Smooth muscle cell (in vitro differentiated cells): ENCODE results near the gene NEURL3. TPM values are rescaled to one million over a fixed set of nuclear protein-coding genes. Genes with fewer than 3 reads are reported as not detected.

Experiments
- DNase-seq: peaks from one replicate; lab custom pipeline; 2025; ENCODE audit not compliant: unreplicated experiment; lab: John Stamatoyannopoulos, UW
- H2AFZ ChIP-seq: fragments of 200-600 bp; sonication (generic); 2 replicates; pipeline ENCODE4 v1.6.0; 2016; ENCODE audit warnings: antibody characterized with exemption, low read depth, mild to moderate bottlenecking
- H3F3A ChIP-seq: fragments of 200-600 bp; sonication (generic); 2 replicates; pipeline ENCODE4 v1.6.0; 2017; ENCODE audit warnings: antibody characterized with exemption, low read depth
- H3K27ac ChIP-seq: fragments of 200-600 bp; sonication (generic); 2 replicates; pipeline ENCODE4 v1.5.1; 2016; ENCODE audit warnings: low read depth, mild to moderate bottlenecking
- H3K27me3 ChIP-seq: fragments of 200-600 bp; sonication (generic); 2 replicates; pipeline ENCODE4 v1.6.1; 2016; ENCODE audit warnings: low read depth, mild to moderate bottlenecking
- H3K36me3 ChIP-seq: fragments of 200-600 bp; sonication (generic); 2 replicates; pipeline ENCODE4 v1.5.1; 2016; ENCODE audit warnings: low read depth
- H3K4me1 ChIP-seq: fragments of 200-600 bp; sonication (generic); 2 replicates; pipeline ENCODE4 v1.5.1; 2016; ENCODE audit warnings: low read depth
- H3K4me2 ChIP-seq: fragments of 200-600 bp; sonication (generic); 2 replicates; pipeline ENCODE4 v1.6.0; 2016; ENCODE audit warnings: mild to moderate bottlenecking
- H3K4me3 ChIP-seq: fragments of 200-600 bp; sonication (generic); 2 replicates; pipeline ENCODE4 v1.5.1; 2016; ENCODE audit warnings: mild to moderate bottlenecking
- H3K79me2 ChIP-seq: fragments of 200-600 bp; sonication (generic); 2 replicates; pipeline ENCODE4 v1.6.0; 2016; ENCODE audit warnings: low read depth, mild to moderate bottlenecking
- H3K9ac ChIP-seq: fragments of 200-600 bp; sonication (generic); 2 replicates; pipeline ENCODE4 v1.6.0; 2016; ENCODE audit warnings: low read depth
- H3K9me3 ChIP-seq: fragments of 200-600 bp; sonication (generic); replicated peaks from 2 replicates; pipeline ENCODE4 v1.5.1; 2016; ENCODE audit warnings: low read depth
- H4K20me1 ChIP-seq: fragments of 200-600 bp; sonication (generic); 2 replicates; pipeline ENCODE4 v1.6.0; 2016; ENCODE audit warnings: low read depth
- CTCF ChIP-seq: fragments of 200-600 bp; sonication (generic); IDR thresholded peaks from 2 replicates; pipeline ENCODE4 v1.5.1; 2017; ENCODE audit warnings: borderline replicate concordance, mild to moderate bottlenecking, antibody characterized with exemption; ENCODE audit not compliant: insufficient read depth, poor library complexity, severe bottlenecking
- WGBS: methylation state at CpG from one replicate; pipeline ENCODE4 v1.1.7; 2016; ENCODE audit warnings: low lambda C conversion rate; 5-methylcytosine and 5-hydroxymethylcytosine counted together
- polyA plus RNA-seq: library from polyadenylated mRNA; unstranded; fragments of >200 nt; fragmentation: Nextera tagmentation; extraction: Ambion mirVana; gene quantifications from 2 replicates; pipeline ENCODE4 v1.2.1, GENCODE V29; 2016
- total RNA-seq: library from RNA; depleted of rRNA; stranded (reverse); fragments of >200 nt; gene quantifications from 2 replicates; pipeline ENCODE4 v1.2.3, GENCODE V29; 2014

Gene NEURL3
- total and polyA plus RNA-seq, 2 experiments from 2014 or later = 0.21 TPM; not detected in 1

- no peak for DNase-seq
- Histone ChIP-seq H3K4me1 (no peaks in the 10 kb centered on the region), H3K4me2 (no peak overlapping the region), H3K27me3 (peaks cover 4% of the 10 kb centered on the region), H3K4me3 (no peak overlapping the region), H3K9ac (no peak overlapping the region), H3F3A (no peaks in the 10 kb centered on the region), H4K20me1 (no peaks in the 10 kb centered on the region), H3K79me2 (no peaks in the 10 kb centered on the region), H3K9me3 (peaks cover 7% of the 10 kb centered on the region), H3K27ac (no peak overlapping the region), H3K36me3 (no peaks in the 10 kb centered on the region), H2AFZ (no peak overlapping the region)
- no peak for TF ChIP-seq CTCF
- WGBS = 78% methylated on average over 4 of the region's 4 CpGs
These were observed 15.1 kb upstream of the NEURL3 start for GRCh38 chr2:96520231-96520630.

GRCh38 chr2:96517079-96517478 is 11.9 kb upstream of the NEURL3 start:
- H4K20me1 ChIP-seq = no peaks in the 10 kb centered on the region
- WGBS = 62% methylated on average over 1 of the region's 1 CpG
- H3K9ac ChIP-seq = no peak overlapping the region
- H3K4me1 ChIP-seq = no peaks in the 10 kb centered on the region
- DNase-seq = no peak
- no peaks in the 10 kb centered on the region for H3F3A ChIP-seq
- H2AFZ ChIP-seq = no peak overlapping the region
- no peaks in the 10 kb centered on the region for H3K79me2 ChIP-seq
- TF ChIP-seq CTCF = no peak
- H3K4me3 ChIP-seq = no peak overlapping the region
- no peak overlapping the region for H3K4me2 ChIP-seq
- no peaks in the 10 kb centered on the region for H3K36me3 ChIP-seq
- peaks cover 7% of the 10 kb centered on the region for H3K9me3 ChIP-seq
- H3K27ac ChIP-seq = no peak overlapping the region
- H3K27me3 ChIP-seq = no peaks in the 10 kb centered on the region

DNA sequence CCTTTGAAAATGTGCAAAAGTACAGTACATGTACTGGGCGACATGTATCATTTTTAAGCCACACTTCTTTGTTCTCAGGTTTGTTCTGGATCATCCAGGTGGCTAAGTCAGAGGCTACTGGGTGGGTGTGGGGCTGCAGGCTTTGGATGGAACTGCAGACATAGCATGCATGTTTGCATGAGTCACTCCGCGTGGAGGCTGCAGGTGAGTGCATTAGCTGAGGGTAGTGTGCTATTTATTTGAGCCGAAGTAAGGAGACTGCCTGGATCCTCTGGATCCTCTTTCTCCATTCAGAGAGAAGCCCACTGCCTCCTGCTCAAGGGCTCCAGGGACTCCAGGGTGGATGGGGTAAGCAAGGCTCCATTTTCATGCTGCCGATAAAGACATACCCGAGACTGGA is 9.4 kb upstream of the NEURL3 start:
- H3K4me3 ChIP-seq = no peak overlapping the region
- no peak overlapping the region for H3K9ac ChIP-seq
- H4K20me1 ChIP-seq = no peaks in the 10 kb centered on the region
- H3K36me3 ChIP-seq = no peaks in the 10 kb centered on the region
- H3K9me3 ChIP-seq = peaks cover 7% of the 10 kb centered on the region
- no peak overlapping the region for H3K4me2 ChIP-seq
- WGBS = 60% methylated on average over 6 of the region's 6 CpGs
- H3K27me3 ChIP-seq = peaks cover 5% of the 10 kb centered on the region
- H3K79me2 ChIP-seq = no peaks in the 10 kb centered on the region
- no peak for DNase-seq
- TF ChIP-seq CTCF = no peak
- no peak overlapping the region for H2AFZ ChIP-seq
- no peaks in the 10 kb centered on the region for H3F3A ChIP-seq
- no peak overlapping the region for H3K27ac ChIP-seq
- H3K4me1 ChIP-seq = no peaks in the 10 kb centered on the region

DNA sequence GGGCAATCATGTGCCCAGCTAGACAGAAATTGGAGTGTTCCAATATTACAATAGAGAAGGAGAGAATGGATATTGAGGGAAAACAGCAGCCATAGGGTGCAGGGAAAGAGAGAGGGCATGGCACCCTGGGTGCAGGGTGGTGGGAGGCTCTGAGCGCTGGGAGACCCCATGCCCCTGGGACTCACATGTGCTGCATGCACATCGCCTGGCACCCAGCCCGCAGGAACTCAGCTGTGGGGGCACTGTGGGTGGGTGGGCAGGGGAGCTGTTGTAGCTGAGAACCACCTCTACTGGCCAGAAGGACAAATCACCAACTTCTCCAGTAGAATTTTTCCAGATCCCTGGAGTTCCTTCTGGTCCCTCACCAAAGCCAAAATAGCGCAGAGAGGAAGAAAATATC is 7.2 kb upstream of the NEURL3 start:
- no peak overlapping the region for H3K27ac ChIP-seq
- no peak for TF ChIP-seq CTCF
- H3K36me3 ChIP-seq = no peaks in the 10 kb centered on the region
- H3K79me2 ChIP-seq = no peaks in the 10 kb centered on the region
- 98% methylated on average over 4 of the region's 4 CpGs for WGBS
- no peak overlapping the region for H3K9ac ChIP-seq
- H3K4me1 ChIP-seq = no peaks in the 10 kb centered on the region
- no peak overlapping the region for H3K4me2 ChIP-seq
- H3K4me3 ChIP-seq = no peak overlapping the region
- peaks cover 3% of the 10 kb centered on the region for H3K9me3 ChIP-seq
- no peaks in the 10 kb centered on the region for H4K20me1 ChIP-seq
- no peak overlapping the region for H2AFZ ChIP-seq
- no peak for DNase-seq
- H3K27me3 ChIP-seq = peaks cover 5% of the 10 kb centered on the region
- no peaks in the 10 kb centered on the region for H3F3A ChIP-seq
